Measurements from ENCODE around the gene ERI3.

The ERI3 gene

GRCh38 chr1:44270686-44271628 is 84.1 kb downstream of the ERI3 start:
- H3K27ac ChIP-seq (replicated peaks): no peak overlapping the region
- H3K4me3 ChIP-seq (replicated peaks; ENCODE audit: insufficient read depth, low read length): no peak overlapping the region
- TF ChIP-seq SPI1 (IDR thresholded peaks at IDR 0.05; ENCODE audit: borderline replicate concordance, low read depth) (no peak), REST (IDR thresholded peaks at IDR 0.05; ENCODE audit: insufficient replicate concordance, low read depth) (no peak), CTCF (IDR thresholded peaks at IDR 0.05; ENCODE audit: insufficient read depth, low read length) (no peak), GABPA (IDR thresholded peaks at IDR 0.05; ENCODE audit: low read depth) (no peak), POLR2AphosphoS5 (IDR thresholded peaks at IDR 0.05; ENCODE audit: low read depth) (no peak)
- DNase-seq (ENCODE audit: low read depth in 1 of 2, low spot score in 1 of 2): no peak
- H3K27me3 ChIP-seq (ENCODE audit: insufficient read depth, poor library complexity, severe bottlenecking): no peaks in the 10 kb centered on the region

GRCh38 chr1:44268054-44268453 is 87.0 kb downstream of the ERI3 start:
- Histone ChIP-seq H3K27ac (replicated peaks) (no peak overlapping the region), H3K27me3 (ENCODE audit: insufficient read depth, poor library complexity, severe bottlenecking) (no peaks in the 10 kb centered on the region), H3K4me3 (replicated peaks; ENCODE audit: insufficient read depth, low read length) (no peak overlapping the region)
- TF ChIP-seq GABPA (IDR thresholded peaks at IDR 0.05; ENCODE audit: low read depth) (no peak), REST (IDR thresholded peaks at IDR 0.05; ENCODE audit: insufficient replicate concordance, low read depth) (no peak)
- no peak for DNase-seq (ENCODE audit: low read depth in 1 of 2, low spot score in 1 of 2)

GRCh38 chr1:44267438-44267837 is 87.6 kb downstream of the ERI3 start:
- no peak overlapping the region for H3K4me3 ChIP-seq (replicated peaks; ENCODE audit: insufficient read depth, low read length)
- H3K27ac ChIP-seq (replicated peaks): no peak overlapping the region
- no peak for DNase-seq (ENCODE audit: low read depth in 1 of 2, low spot score in 1 of 2)
- TF ChIP-seq REST (IDR thresholded peaks at IDR 0.05; ENCODE audit: insufficient replicate concordance, low read depth) (no peak), GABPA (IDR thresholded peaks at IDR 0.05; ENCODE audit: low read depth) (no peak), SPI1 (IDR thresholded peaks at IDR 0.05; ENCODE audit: borderline replicate concordance, low read depth) (no peak), POLR2AphosphoS5 (IDR thresholded peaks at IDR 0.05; ENCODE audit: low read depth) (no peak), CTCF (IDR thresholded peaks at IDR 0.05; ENCODE audit: insufficient read depth, low read length) (no peak)
- H3K27me3 ChIP-seq (ENCODE audit: insufficient read depth, poor library complexity, severe bottlenecking): no peaks in the 10 kb centered on the region
